ENCODE results near the gene MRPL1.

DNA sequence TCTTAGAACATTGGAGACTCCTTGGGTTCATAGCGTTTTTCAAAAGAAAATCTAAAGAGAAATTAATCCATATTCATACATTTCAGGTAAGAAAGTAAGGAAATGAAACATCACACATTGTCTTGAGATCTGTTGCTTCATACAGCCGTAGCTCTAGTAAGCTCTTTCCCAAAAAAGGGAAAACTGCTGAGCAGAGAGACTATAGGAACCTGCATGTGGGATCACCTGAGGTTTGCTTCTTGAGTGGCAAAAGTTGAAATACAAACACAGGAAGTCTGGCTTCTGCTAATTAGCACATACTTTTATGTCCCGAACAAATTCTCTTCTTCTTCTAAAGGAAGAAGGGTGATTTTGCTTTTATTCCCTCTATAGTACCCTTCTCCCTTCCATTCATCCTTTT, 57.7 kb downstream of the MRPL1 start:
- TF ChIP-seq, protein P1, sequence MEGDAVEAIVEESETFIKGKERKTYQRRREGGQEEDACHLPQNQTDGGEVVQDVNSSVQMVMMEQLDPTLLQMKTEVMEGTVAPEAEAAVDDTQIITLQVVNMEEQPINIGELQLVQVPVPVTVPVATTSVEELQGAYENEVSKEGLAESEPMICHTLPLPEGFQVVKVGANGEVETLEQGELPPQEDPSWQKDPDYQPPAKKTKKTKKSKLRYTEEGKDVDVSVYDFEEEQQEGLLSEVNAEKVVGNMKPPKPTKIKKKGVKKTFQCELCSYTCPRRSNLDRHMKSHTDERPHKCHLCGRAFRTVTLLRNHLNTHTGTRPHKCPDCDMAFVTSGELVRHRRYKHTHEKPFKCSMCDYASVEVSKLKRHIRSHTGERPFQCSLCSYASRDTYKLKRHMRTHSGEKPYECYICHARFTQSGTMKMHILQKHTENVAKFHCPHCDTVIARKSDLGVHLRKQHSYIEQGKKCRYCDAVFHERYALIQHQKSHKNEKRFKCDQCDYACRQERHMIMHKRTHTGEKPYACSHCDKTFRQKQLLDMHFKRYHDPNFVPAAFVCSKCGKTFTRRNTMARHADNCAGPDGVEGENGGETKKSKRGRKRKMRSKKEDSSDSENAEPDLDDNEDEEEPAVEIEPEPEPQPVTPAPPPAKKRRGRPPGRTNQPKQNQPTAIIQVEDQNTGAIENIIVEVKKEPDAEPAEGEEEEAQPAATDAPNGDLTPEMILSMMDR (IDR thresholded peaks at IDR 0.05) = no peak
- no peak for TF ChIP-seq ESRRA (CRISPR knock-in tag; IDR thresholded peaks at IDR 0.05; ENCODE audit: borderline replicate concordance)
- TF ChIP-seq, protein P2, sequence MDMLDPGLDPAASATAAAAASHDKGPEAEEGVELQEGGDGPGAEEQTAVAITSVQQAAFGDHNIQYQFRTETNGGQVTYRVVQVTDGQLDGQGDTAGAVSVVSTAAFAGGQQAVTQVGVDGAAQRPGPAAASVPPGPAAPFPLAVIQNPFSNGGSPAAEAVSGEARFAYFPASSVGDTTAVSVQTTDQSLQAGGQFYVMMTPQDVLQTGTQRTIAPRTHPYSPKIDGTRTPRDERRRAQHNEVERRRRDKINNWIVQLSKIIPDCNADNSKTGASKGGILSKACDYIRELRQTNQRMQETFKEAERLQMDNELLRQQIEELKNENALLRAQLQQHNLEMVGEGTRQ (CRISPR knock-in tag; IDR thresholded peaks at IDR 0.05) = no peak
- TF ChIP-seq RELA (CRISPR knock-in tag; IDR thresholded peaks at IDR 0.05; ENCODE audit: borderline replicate concordance) = no peak
- TF ChIP-seq FOXK1 (CRISPR knock-in tag; IDR thresholded peaks at IDR 0.05) = no peak
- no peak for TF ChIP-seq JUN (CRISPR knock-in tag; IDR thresholded peaks at IDR 0.05)
- TF ChIP-seq, protein P3, sequence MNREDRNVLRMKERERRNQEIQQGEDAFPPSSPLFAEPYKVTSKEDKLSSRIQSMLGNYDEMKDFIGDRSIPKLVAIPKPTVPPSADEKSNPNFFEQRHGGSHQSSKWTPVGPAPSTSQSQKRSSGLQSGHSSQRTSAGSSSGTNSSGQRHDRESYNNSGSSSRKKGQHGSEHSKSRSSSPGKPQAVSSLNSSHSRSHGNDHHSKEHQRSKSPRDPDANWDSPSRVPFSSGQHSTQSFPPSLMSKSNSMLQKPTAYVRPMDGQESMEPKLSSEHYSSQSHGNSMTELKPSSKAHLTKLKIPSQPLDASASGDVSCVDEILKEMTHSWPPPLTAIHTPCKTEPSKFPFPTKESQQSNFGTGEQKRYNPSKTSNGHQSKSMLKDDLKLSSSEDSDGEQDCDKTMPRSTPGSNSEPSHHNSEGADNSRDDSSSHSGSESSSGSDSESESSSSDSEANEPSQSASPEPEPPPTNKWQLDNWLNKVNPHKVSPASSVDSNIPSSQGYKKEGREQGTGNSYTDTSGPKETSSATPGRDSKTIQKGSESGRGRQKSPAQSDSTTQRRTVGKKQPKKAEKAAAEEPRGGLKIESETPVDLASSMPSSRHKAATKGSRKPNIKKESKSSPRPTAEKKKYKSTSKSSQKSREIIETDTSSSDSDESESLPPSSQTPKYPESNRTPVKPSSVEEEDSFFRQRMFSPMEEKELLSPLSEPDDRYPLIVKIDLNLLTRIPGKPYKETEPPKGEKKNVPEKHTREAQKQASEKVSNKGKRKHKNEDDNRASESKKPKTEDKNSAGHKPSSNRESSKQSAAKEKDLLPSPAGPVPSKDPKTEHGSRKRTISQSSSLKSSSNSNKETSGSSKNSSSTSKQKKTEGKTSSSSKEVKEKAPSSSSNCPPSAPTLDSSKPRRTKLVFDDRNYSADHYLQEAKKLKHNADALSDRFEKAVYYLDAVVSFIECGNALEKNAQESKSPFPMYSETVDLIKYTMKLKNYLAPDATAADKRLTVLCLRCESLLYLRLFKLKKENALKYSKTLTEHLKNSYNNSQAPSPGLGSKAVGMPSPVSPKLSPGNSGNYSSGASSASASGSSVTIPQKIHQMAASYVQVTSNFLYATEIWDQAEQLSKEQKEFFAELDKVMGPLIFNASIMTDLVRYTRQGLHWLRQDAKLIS (CRISPR knock-in tag; IDR thresholded peaks at IDR 0.05; ENCODE audit: borderline replicate concordance) = no peak
- TF ChIP-seq, protein P4, sequence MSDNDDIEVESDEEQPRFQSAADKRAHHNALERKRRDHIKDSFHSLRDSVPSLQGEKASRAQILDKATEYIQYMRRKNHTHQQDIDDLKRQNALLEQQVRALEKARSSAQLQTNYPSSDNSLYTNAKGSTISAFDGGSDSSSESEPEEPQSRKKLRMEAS (CRISPR knock-in tag; IDR thresholded peaks at IDR 0.05) = no peak
- no peak for TF ChIP-seq NFE2L1 (CRISPR knock-in tag; IDR thresholded peaks at IDR 0.05)
- TF ChIP-seq, protein P5, sequence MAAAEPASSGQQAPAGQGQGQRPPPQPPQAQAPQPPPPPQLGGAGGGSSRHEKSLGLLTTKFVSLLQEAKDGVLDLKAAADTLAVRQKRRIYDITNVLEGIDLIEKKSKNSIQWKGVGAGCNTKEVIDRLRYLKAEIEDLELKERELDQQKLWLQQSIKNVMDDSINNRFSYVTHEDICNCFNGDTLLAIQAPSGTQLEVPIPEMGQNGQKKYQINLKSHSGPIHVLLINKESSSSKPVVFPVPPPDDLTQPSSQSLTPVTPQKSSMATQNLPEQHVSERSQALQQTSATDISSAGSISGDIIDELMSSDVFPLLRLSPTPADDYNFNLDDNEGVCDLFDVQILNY (CRISPR knock-in tag; IDR thresholded peaks at IDR 0.05) = no peak
- TF ChIP-seq, protein P6, sequence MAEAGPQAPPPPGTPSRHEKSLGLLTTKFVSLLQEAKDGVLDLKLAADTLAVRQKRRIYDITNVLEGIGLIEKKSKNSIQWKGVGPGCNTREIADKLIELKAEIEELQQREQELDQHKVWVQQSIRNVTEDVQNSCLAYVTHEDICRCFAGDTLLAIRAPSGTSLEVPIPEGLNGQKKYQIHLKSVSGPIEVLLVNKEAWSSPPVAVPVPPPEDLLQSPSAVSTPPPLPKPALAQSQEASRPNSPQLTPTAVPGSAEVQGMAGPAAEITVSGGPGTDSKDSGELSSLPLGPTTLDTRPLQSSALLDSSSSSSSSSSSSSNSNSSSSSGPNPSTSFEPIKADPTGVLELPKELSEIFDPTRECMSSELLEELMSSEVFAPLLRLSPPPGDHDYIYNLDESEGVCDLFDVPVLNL (CRISPR knock-in tag; IDR thresholded peaks at IDR 0.05; ENCODE audit: borderline replicate concordance, low read depth) = no peak
- TF ChIP-seq, protein P7, sequence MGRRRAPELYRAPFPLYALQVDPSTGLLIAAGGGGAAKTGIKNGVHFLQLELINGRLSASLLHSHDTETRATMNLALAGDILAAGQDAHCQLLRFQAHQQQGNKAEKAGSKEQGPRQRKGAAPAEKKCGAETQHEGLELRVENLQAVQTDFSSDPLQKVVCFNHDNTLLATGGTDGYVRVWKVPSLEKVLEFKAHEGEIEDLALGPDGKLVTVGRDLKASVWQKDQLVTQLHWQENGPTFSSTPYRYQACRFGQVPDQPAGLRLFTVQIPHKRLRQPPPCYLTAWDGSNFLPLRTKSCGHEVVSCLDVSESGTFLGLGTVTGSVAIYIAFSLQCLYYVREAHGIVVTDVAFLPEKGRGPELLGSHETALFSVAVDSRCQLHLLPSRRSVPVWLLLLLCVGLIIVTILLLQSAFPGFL (CRISPR knock-in tag; IDR thresholded peaks at IDR 0.05; ENCODE audit: borderline replicate concordance) = no peak
- TF ChIP-seq, protein P8, sequence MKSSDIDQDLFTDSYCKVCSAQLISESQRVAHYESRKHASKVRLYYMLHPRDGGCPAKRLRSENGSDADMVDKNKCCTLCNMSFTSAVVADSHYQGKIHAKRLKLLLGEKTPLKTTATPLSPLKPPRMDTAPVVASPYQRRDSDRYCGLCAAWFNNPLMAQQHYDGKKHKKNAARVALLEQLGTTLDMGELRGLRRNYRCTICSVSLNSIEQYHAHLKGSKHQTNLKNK (CRISPR knock-in tag; IDR thresholded peaks at IDR 0.05) = no peak
